ENCODE results near the gene TRPM3. TPM values are rescaled to one million over a fixed set of nuclear protein-coding genes. Genes with fewer than 3 reads are reported as not detected.

Gene TRPM3
- total RNA-seq, 1 experiment from 2014 or later, result 3.9 TPM

GRCh38 chr9:70883056-70883455, 238.4 kb downstream of the TRPM3 start:
- in situ Hi-C loops (cut with HindIII; ENCODE audit: low pct_unique_long_range_greater_than_20kb, low sequenced_read_pairs), result no loop called here
- no peak for DNase-seq (ENCODE audit: low read depth, low spot score)

- in situ Hi-C loops (cut with HindIII; ENCODE audit: low pct_unique_long_range_greater_than_20kb, low sequenced_read_pairs), result no loop called here
- no peak for DNase-seq (ENCODE audit: low read depth, low spot score)
Observed at GRCh38 chr9:70881333-70881732, 240.1 kb downstream of the TRPM3 start.

GRCh38 chr9:70880535-70880934, 240.9 kb downstream of the TRPM3 start:
- DNase-seq (ENCODE audit: low read depth, low spot score), result no peak
- in situ Hi-C loops (cut with HindIII; ENCODE audit: low pct_unique_long_range_greater_than_20kb, low sequenced_read_pairs), result no loop called here

GRCh38 chr9:70878576-70878975, 242.8 kb downstream of the TRPM3 start:
- no peak for DNase-seq (ENCODE audit: low read depth, low spot score)
- in situ Hi-C loops (cut with HindIII; ENCODE audit: low pct_unique_long_range_greater_than_20kb, low sequenced_read_pairs), result no loop called here

- DNase-seq (ENCODE audit: low read depth, low spot score), result no peak
- in situ Hi-C loops (cut with HindIII; ENCODE audit: low pct_unique_long_range_greater_than_20kb, low sequenced_read_pairs), result no loop called here
Observed at GRCh38 chr9:70874451-70874850, 247.0 kb downstream of the TRPM3 start.

GRCh38 chr9:70873506-70873905, 247.9 kb downstream of the TRPM3 start:
- in situ Hi-C loops (cut with HindIII; ENCODE audit: low pct_unique_long_range_greater_than_20kb, low sequenced_read_pairs), result no loop called here

GRCh38 chr9:70868661-70869652, 252.5 kb downstream of the TRPM3 start:
- in situ Hi-C loops (cut with HindIII; ENCODE audit: low pct_unique_long_range_greater_than_20kb, low sequenced_read_pairs), result no loop called here
- DNase-seq (ENCODE audit: low read depth, low spot score), result peak; percentile 87

More at GRCh38 chr9:70873506-70873905, 247.9 kb downstream of the TRPM3 start:
- DNase-seq (ENCODE audit: low read depth, low spot score), result peak; percentile 44

GRCh38 chr9:70868041-70868440, 253.4 kb downstream of the TRPM3 start:
- in situ Hi-C loops (cut with HindIII; ENCODE audit: low pct_unique_long_range_greater_than_20kb, low sequenced_read_pairs), result no loop called here
- DNase-seq (ENCODE audit: low read depth, low spot score), result peak; percentile 1

- in situ Hi-C loops (cut with HindIII; ENCODE audit: low pct_unique_long_range_greater_than_20kb, low sequenced_read_pairs), result no loop called here
- DNase-seq (ENCODE audit: low read depth, low spot score), result peak; percentile 28
Observed at GRCh38 chr9:70865471-70865870, 255.9 kb downstream of the TRPM3 start.

- in situ Hi-C loops (cut with HindIII; ENCODE audit: low pct_unique_long_range_greater_than_20kb, low sequenced_read_pairs), result no loop called here
- DNase-seq (ENCODE audit: low read depth, low spot score), result no peak
Observed at GRCh38 chr9:70861797-70862196, 259.6 kb downstream of the TRPM3 start.

- no peak for DNase-seq (ENCODE audit: low read depth, low spot score)
- in situ Hi-C loops (cut with HindIII; ENCODE audit: low pct_unique_long_range_greater_than_20kb, low sequenced_read_pairs), result no loop called here
Observed at GRCh38 chr9:70861376-70861775, 260.0 kb downstream of the TRPM3 start.

GRCh38 chr9:70859694-70860093, 261.7 kb downstream of the TRPM3 start:
- in situ Hi-C loops (cut with HindIII; ENCODE audit: low pct_unique_long_range_greater_than_20kb, low sequenced_read_pairs), result no loop called here
- no peak for DNase-seq (ENCODE audit: low read depth, low spot score)

- in situ Hi-C loops (cut with HindIII; ENCODE audit: low pct_unique_long_range_greater_than_20kb, low sequenced_read_pairs), result no loop called here
- no peak for DNase-seq (ENCODE audit: low read depth, low spot score)
Observed at GRCh38 chr9:70856411-70856810, 265.0 kb downstream of the TRPM3 start.

GRCh38 chr9:70852711-70853240, 268.6 kb downstream of the TRPM3 start:
- in situ Hi-C loops (cut with HindIII; ENCODE audit: low pct_unique_long_range_greater_than_20kb, low sequenced_read_pairs), result no loop called here

GRCh38 chr9:70840266-70840665, 281.2 kb downstream of the TRPM3 start:
- in situ Hi-C loops (cut with HindIII; ENCODE audit: low pct_unique_long_range_greater_than_20kb, low sequenced_read_pairs), result no loop called here
- no peak for DNase-seq (ENCODE audit: low read depth, low spot score)

More at GRCh38 chr9:70852711-70853240, 268.6 kb downstream of the TRPM3 start:
- peak; percentile 8 for DNase-seq (ENCODE audit: low read depth, low spot score)

GRCh38 chr9:70835323-70835722, 286.1 kb downstream of the TRPM3 start:
- in situ Hi-C loops (cut with HindIII; ENCODE audit: low pct_unique_long_range_greater_than_20kb, low sequenced_read_pairs), result no loop called here
- no peak for DNase-seq (ENCODE audit: low read depth, low spot score)

GRCh38 chr9:70832492-70832891, 288.9 kb downstream of the TRPM3 start:
- in situ Hi-C loops (cut with HindIII; ENCODE audit: low pct_unique_long_range_greater_than_20kb, low sequenced_read_pairs), result no loop called here

GRCh38 chr9:70830618-70831017, 290.8 kb downstream of the TRPM3 start:
- in situ Hi-C loops (cut with HindIII; ENCODE audit: low pct_unique_long_range_greater_than_20kb, low sequenced_read_pairs), result no loop called here
- DNase-seq (ENCODE audit: low read depth, low spot score), result no peak

More at GRCh38 chr9:70832492-70832891, 288.9 kb downstream of the TRPM3 start:
- DNase-seq (ENCODE audit: low read depth, low spot score), result no peak

Measured in SK-MEL-5 (cell line).